ENCODE results near the gene FAM210B. TPM values are rescaled to one million over a fixed set of nuclear protein-coding genes. Genes with fewer than 3 reads are reported as not detected.

FAM210B gene
- total RNA-seq, 1 donor, result 46.2 TPM

GRCh38 chr20:56412473-56412790, 53.7 kb downstream of the FAM210B start:
- no peak overlapping the region for H3K4me3 ChIP-seq (ENCODE audit: low read depth, low read length)
- no peak for DNase-seq (ENCODE audit: low read depth)
- no peak for TF ChIP-seq CTCF (IDR thresholded peaks at IDR 0.05; ENCODE audit: insufficient read depth, low read depth, low read length)

DNA sequence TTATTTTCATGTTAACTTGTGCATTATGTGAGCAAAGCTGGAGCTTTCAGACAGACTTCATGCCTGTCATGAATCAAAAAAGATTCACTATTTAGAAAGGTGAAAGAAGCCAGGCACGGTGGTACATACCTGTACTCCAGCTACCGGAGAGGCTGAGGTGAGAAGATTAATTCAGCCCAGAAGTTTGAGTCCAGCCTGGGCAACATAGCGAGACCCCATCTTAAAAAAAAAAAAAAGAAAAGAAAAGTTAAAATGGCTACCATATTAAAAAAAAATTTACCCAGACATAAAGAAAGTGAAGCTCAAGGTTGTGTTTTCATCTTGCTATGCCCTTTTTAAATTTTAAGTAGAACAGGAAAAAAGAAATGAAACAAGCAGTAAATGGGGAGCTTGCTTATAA, 54.2 kb downstream of the FAM210B start:
- H3K4me3 ChIP-seq (ENCODE audit: low read depth, low read length), result no peak overlapping the region
- TF ChIP-seq CTCF (IDR thresholded peaks at IDR 0.05; ENCODE audit: insufficient read depth, low read depth, low read length), result no peak
- no peak for DNase-seq (ENCODE audit: low read depth)

- DNase-seq (ENCODE audit: low read depth), result peak; percentile 82
- no peak for TF ChIP-seq CTCF (IDR thresholded peaks at IDR 0.05; ENCODE audit: insufficient read depth, low read depth, low read length)
- H3K4me3 ChIP-seq (ENCODE audit: low read depth, low read length), result no peak overlapping the region
These were observed 56.3 kb downstream of the FAM210B start for GRCh38 chr20:56414842-56415765.

DNA sequence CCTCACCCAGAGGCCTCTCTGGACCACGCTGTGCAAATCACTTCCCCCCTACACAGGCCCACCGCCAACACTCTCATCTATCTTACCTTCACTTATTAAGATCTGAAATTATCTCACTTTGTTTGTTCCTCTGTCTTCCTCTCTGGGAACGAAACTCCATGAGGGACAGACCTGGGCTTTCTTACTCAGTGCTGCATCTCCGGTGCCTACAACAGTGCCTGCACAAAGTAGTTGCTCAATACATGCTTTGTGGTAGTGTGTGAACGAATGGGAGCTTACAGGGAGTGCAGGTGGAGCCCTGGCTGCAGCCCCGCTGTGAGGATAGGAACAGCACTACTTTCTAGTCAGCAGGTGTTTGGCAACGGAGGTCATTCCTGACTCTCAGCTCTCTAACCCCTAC, 58.6 kb downstream of the FAM210B start:
- TF ChIP-seq CTCF (IDR thresholded peaks at IDR 0.05; ENCODE audit: insufficient read depth, low read depth, low read length), result no peak
- H3K4me3 ChIP-seq (ENCODE audit: low read depth, low read length), result no peak overlapping the region
- no peak for DNase-seq (ENCODE audit: low read depth)

DNA sequence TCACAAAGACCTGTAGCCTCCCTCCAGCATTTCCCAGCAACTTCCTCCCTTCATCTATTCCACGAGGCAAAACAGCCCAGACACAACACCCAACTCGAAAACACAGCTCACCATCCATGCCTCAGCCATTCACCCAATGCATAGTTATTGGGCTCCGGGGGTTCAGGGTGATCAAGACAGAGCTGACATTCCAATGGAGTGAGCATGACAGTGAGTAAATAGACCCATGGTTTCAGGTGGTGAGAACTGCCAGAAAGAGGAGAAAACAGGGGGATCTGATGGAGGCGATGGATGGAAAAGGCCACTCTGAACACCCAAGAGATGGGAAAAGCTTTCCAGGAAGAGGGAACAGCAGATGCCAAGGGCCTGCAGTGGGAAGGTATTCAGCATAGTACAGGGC, 59.1 kb downstream of the FAM210B start:
- no peak for TF ChIP-seq CTCF (IDR thresholded peaks at IDR 0.05; ENCODE audit: insufficient read depth, low read depth, low read length)
- no peak overlapping the region for H3K4me3 ChIP-seq (ENCODE audit: low read depth, low read length)
- DNase-seq (ENCODE audit: low read depth), result no peak

Other genes with a start within 250 kb of the FAM210B start
- not detected in 2 replicates for gene MC3R, start 110.2 kb upstream of the FAM210B start, total RNA-seq
- gene AURKA, start 33.2 kb downstream of the FAM210B start, total RNA-seq, result 22.9 and 57.0 TPM in 2 replicates
- gene CSTF1, start 33.7 kb downstream of the FAM210B start, total RNA-seq, result 22.9 and 40.6 TPM in 2 replicates
- gene CASS4, start 53.3 kb downstream of the FAM210B start, total RNA-seq, result 1.3 and 3.5 TPM in 2 replicates
- gene RTF2, start 109.7 kb downstream of the FAM210B start, total RNA-seq, result 63.5 and 80.3 TPM in 2 replicates
- gene FAM209A, start 165.8 kb downstream of the FAM210B start, total RNA-seq, result not detected in 2 replicates
- not detected in 2 replicates for gene FAM209B, start 174.3 kb downstream of the FAM210B start, total RNA-seq

Data from fibroblast of villous mesenchyme (primary cell).